ENCODE measurements around the gene DIP2C. TPM values are rescaled to one million over a fixed set of nuclear protein-coding genes. Genes with fewer than 3 reads are reported as not detected.
A peak's percentile ranks its signal among the peaks of the same experiment; 100 is the strongest.

Gene DIP2C
- total RNA-seq, 2 donors from 2014 or later: 13.0 to 13.7 TPM

DNA sequence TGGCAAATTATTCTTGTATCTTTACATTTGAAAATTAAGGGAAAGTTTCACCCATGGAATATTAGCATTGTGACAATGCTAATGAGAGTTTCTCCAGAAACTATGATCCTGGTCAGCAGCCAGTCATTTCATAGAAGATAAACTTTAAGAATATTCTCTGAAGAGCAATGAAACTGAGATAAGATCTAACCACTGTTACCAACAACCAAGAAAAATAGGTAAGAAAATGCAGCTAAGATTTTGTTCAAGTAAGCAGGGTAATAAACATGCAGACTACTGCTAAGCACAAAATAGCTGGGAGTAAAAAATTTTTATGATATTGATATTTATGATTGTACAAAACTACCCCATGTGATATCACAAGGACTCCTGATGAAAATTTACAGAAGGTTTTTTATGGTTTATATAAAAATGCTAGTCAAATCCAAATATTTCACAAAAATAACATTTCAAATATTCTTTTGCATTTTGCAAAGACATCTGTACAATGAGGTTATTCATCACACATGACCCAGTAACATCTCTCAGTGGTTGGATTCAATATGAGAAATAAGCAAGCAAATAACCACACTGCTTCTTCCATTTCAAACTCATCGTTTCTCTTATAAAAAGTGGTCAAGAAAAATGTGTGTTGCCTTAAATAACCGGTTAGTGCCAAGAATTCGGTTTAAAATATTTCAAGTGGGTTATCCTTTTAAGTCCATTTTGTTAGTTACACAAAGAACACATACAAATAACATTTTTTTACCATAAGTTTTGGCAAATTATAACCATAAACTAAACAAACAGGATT, 251.6 kb downstream of the DIP2C start:
- WGBS, 2 experiments (ENCODE audit: insufficient coverage in 1 of 2, insufficient read length in 1 of 2): 80 to 95% methylated on average over 1 to 3 of the region's 3 CpGs
- no peak overlapping the region for H3K4me3 ChIP-seq (ENCODE audit: low read length)

DNA sequence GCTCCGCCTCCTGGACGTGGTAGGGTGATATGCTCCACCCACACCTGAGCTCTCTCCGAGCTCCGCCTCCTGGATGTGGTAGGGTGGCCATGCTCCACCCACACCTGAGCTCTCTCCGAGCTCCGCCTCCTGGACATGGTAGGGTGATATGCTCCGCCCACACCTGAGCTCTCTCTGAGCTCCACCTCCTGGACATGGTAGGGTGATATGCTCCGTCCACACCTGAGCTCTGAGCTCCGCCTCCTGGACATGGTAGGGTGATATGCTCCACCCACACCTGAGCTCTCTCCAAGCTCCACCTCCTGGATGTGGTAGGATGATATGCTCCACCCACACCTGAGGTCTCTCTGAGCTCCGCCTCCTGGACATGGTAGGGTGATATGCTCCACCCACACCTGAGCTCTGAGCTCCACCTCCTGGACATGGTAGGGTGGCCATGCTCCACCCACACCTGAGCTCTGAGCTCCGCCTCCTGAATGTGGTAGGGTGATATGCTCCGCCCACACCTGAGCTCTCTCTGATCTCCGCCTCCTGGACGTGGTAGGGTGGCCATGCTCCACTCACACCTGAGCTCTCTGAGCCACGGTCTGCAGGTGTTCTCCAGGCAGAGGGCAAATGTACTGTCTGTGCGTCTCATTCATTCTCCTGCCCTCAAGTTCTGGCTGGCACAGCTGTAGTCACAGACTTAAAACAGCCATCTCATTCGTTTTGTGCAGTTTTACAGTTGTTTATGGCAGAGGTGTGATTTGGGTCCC, 252.4 kb downstream of the DIP2C start:
- WGBS, 2 experiments (ENCODE audit: insufficient coverage in 1 of 2, insufficient read length in 1 of 2): 91 to 94% methylated on average over 4 to 17 of the region's 17 CpGs
- Histone ChIP-seq H3K4me1 (ENCODE audit: control insufficient read depth, insufficient read depth, low read length) (no peaks in the 10 kb centered on the region), H3K36me3 (ENCODE audit: control insufficient read depth, insufficient read depth, low read length) (peaks cover 16% of the 10 kb centered on the region), H3K27me3 (ENCODE audit: control insufficient read depth, insufficient read depth, low read length, poor library complexity, severe bottlenecking) (no peaks in the 10 kb centered on the region), H3K4me3 (ENCODE audit: low read length) (no peak overlapping the region), H3K9ac (ENCODE audit: extremely low read depth, low read length, poor library complexity, severe bottlenecking) (no peak overlapping the region), H3K27ac (ENCODE audit: low read depth, low read length) (no peak overlapping the region), H3K9me3 (ENCODE audit: control insufficient read depth, low read length) (peaks cover 19% of the 10 kb centered on the region)
- Mint-ChIP-seq H3K4me3 (no peak overlapping the region), H3K4me1 (no peaks in the 10 kb centered on the region), H3K36me3 (ENCODE audit: low read depth) (peaks cover 42% of the 10 kb centered on the region), H3K9me3 (peaks cover 18% of the 10 kb centered on the region), H3K27me3 (ENCODE audit: insufficient read depth) (no peaks in the 10 kb centered on the region), H3K27ac (no peak overlapping the region)
- peak; percentile 72 for DNase-seq
- TF ChIP-seq, protein P1, sequence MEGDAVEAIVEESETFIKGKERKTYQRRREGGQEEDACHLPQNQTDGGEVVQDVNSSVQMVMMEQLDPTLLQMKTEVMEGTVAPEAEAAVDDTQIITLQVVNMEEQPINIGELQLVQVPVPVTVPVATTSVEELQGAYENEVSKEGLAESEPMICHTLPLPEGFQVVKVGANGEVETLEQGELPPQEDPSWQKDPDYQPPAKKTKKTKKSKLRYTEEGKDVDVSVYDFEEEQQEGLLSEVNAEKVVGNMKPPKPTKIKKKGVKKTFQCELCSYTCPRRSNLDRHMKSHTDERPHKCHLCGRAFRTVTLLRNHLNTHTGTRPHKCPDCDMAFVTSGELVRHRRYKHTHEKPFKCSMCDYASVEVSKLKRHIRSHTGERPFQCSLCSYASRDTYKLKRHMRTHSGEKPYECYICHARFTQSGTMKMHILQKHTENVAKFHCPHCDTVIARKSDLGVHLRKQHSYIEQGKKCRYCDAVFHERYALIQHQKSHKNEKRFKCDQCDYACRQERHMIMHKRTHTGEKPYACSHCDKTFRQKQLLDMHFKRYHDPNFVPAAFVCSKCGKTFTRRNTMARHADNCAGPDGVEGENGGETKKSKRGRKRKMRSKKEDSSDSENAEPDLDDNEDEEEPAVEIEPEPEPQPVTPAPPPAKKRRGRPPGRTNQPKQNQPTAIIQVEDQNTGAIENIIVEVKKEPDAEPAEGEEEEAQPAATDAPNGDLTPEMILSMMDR (conservative IDR thresholded peaks at IDR 0.05): no peak

More for the DNA sequence above, 251.6 kb downstream of the DIP2C start:
- Histone ChIP-seq H3K9ac (ENCODE audit: extremely low read depth, low read length, poor library complexity, severe bottlenecking) (no peak overlapping the region), H3K27me3 (ENCODE audit: control insufficient read depth, insufficient read depth, low read length, poor library complexity, severe bottlenecking) (no peaks in the 10 kb centered on the region), H3K9me3 (ENCODE audit: control insufficient read depth, low read length) (peaks cover 11% of the 10 kb centered on the region), H3K36me3 (ENCODE audit: control insufficient read depth, insufficient read depth, low read length) (peaks cover 16% of the 10 kb centered on the region), H3K4me1 (ENCODE audit: control insufficient read depth, insufficient read depth, low read length) (no peaks in the 10 kb centered on the region), H3K27ac (ENCODE audit: low read depth, low read length) (no peak overlapping the region)
- Mint-ChIP-seq H3K4me1 (no peaks in the 10 kb centered on the region), H3K27ac (no peak overlapping the region), H3K27me3 (ENCODE audit: insufficient read depth) (no peaks in the 10 kb centered on the region), H3K9me3 (peaks cover 11% of the 10 kb centered on the region), H3K4me3 (no peak overlapping the region), H3K36me3 (ENCODE audit: low read depth) (peaks cover 35% of the 10 kb centered on the region)
- no peak for DNase-seq
- TF ChIP-seq, protein P1 (conservative IDR thresholded peaks at IDR 0.05): no peak

DNA sequence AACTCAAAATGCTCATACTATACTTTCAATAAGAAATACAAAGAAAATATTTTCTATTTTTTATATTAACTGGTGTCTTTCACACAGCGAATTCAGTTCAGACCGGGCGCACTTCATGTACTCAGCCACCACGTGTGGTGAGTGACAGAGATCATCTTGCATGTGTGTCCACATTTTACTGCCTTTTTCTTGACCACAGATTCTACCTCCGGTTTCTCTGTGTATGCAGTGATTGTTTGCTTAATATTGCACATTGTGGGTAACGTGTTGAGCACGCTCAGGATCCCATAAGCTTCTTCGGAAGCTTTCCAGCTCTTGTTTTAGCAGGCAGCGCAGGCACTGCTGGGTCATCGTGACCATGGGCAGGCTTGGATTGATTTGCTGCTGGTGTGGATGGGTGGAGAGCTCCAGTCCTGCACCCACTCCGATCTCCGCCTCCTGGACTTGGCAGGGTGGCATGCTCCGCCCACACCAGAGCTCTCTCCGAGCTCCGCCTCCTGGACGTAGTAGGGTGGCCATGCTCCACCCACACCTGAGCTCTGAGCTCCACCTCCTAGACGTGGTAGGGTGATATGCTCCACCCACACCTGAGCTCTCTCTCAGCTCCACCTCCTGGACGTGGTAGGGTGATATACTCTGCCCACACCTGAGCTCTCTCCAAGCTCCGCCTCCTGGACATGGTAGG, 253.3 kb downstream of the DIP2C start:
- no peak overlapping the region for H3K9ac ChIP-seq (ENCODE audit: extremely low read depth, low read length, poor library complexity, severe bottlenecking)
- H3K27ac ChIP-seq (ENCODE audit: low read depth, low read length): no peak overlapping the region
- H3K4me1 Mint-ChIP-seq: no peaks in the 10 kb centered on the region
- no peaks in the 10 kb centered on the region for H3K4me1 ChIP-seq (ENCODE audit: control insufficient read depth, insufficient read depth, low read length)
- TF ChIP-seq, protein P1 (conservative IDR thresholded peaks at IDR 0.05): no peak
- H3K36me3 Mint-ChIP-seq (ENCODE audit: low read depth): peaks cover 48% of the 10 kb centered on the region
- peaks cover 24% of the 10 kb centered on the region for H3K9me3 Mint-ChIP-seq
- H3K27me3 ChIP-seq (ENCODE audit: control insufficient read depth, insufficient read depth, low read length, poor library complexity, severe bottlenecking): no peaks in the 10 kb centered on the region
- H3K27me3 Mint-ChIP-seq (ENCODE audit: insufficient read depth): no peaks in the 10 kb centered on the region
- H3K9me3 ChIP-seq (ENCODE audit: control insufficient read depth, low read length): peaks cover 24% of the 10 kb centered on the region
- peaks cover 16% of the 10 kb centered on the region for H3K36me3 ChIP-seq (ENCODE audit: control insufficient read depth, insufficient read depth, low read length)
- no peak for DNase-seq
- no peak overlapping the region for H3K4me3 Mint-ChIP-seq
- WGBS, 2 experiments (ENCODE audit: insufficient coverage in 1 of 2, insufficient read length in 1 of 2): 95 to 99% methylated on average over 12 to 19 of the region's 19 CpGs
- H3K4me3 ChIP-seq (ENCODE audit: low read length): no peak overlapping the region
- no peak overlapping the region for H3K27ac Mint-ChIP-seq
